ENCODE measurements around the gene PGAM5. TPM values are rescaled to one million over a fixed set of nuclear protein-coding genes. Genes with fewer than 3 reads are reported as not detected.

Gene PGAM5
- total and polyA plus RNA-seq, 2 of the 13 experiments (the other 11 are each of a cell fraction or from before 2014, with no cell fraction given): 18.0 to 77.9 TPM

GRCh38 chr12:132761921-132762583 lies 51.4 kb downstream of the PGAM5 start (continued):
- TF ChIP-seq ZBTB33 (CRISPR knock-in tag; IDR thresholded peaks at IDR 0.05) (no peak), FOXP4 (CRISPR knock-in tag; IDR thresholded peaks at IDR 0.05) (no peak), DNMT1 (CRISPR knock-in tag; IDR thresholded peaks at IDR 0.05) (no peak), PREB (CRISPR knock-in tag; IDR thresholded peaks at IDR 0.05) (0 out of 2 replicates have a peak, but pooled peaks have one; percentile 1), DMAP1 (CRISPR knock-in tag; IDR thresholded peaks at IDR 0.05) (0 out of 2 replicates have a peak, but pooled peaks have one; percentile 46), ZSCAN22 (CRISPR knock-in tag; IDR thresholded peaks at IDR 0.05) (no peak), NR2F2 (IDR thresholded peaks at IDR 0.05; ENCODE audit: borderline replicate concordance, low read depth) (no peak), ATAD3A (CRISPR knock-in tag; IDR thresholded peaks at IDR 0.05) (no peak), JUN (CRISPR knock-in tag; IDR thresholded peaks at IDR 0.05) (no peak), ZNF543 (CRISPR knock-in tag; IDR thresholded peaks at IDR 0.05) (no peak), TCF7 (IDR thresholded peaks at IDR 0.05; ENCODE audit: low read depth) (no peak), KDM5A (IDR thresholded peaks at IDR 0.05; ENCODE audit: borderline replicate concordance, low read length) (no peak), NFRKB (IDR thresholded peaks at IDR 0.05) (no peak), HIVEP1 (CRISPR knock-in tag; IDR thresholded peaks at IDR 0.05) (peak; percentile 67; the same call in 1 of the 2 replicates), ZGPAT (CRISPR knock-in tag; IDR thresholded peaks at IDR 0.05) (peak; percentile 83), SETDB1 (CRISPR knock-in tag; IDR thresholded peaks at IDR 0.05; ENCODE audit: borderline replicate concordance) (no peak), RNF2 (conservative IDR thresholded peaks at IDR 0.05; ENCODE audit: low read depth) (no peak), CTCF (CRISPR knock-in tag; IDR thresholded peaks at IDR 0.05) (peak; percentile 51), ZNF253 (CRISPR knock-in tag; IDR thresholded peaks at IDR 0.05; ENCODE audit: borderline replicate concordance) (no peak), KAT7 (CRISPR knock-in tag; IDR thresholded peaks at IDR 0.05; ENCODE audit: borderline replicate concordance) (no peak), RORA (CRISPR knock-in tag; IDR thresholded peaks at IDR 0.05) (no peak)
